Thoracic aorta (tissue), 2 donors: ENCODE data around the gene GLP2R. TPM values are rescaled to one million over a fixed set of nuclear protein-coding genes. Genes with fewer than 3 reads are reported as not detected.

Experiments used
- ATAC-seq: fragments of 150-250 bp; one replicate; pipeline ENCODE4 v1.8.0; 2017; ENCODE audit warnings: low read depth; ENCODE audit not compliant: insufficient number of reproducible peaks, low FRiP score
- DNase-seq: peaks from one replicate; pipeline ENCODE4 v3.0.0-alpha.2; 2020; ENCODE audit warnings: low spot score
- H3K27ac ChIP-seq, 2 donors: fragments of 200-600 bp; sonication (generic); 1 replicate in 1 of 2; 2 replicates in 1 of 2; pipeline ENCODE4 v1.5.1; 2016; ENCODE audit warnings: mild to moderate bottlenecking in 2 of 2, moderate library complexity in 2 of 2
- H3K27me3 ChIP-seq: fragments of 200-600 bp; sonication (generic); replicated peaks from 2 replicates; pipeline ENCODE4 v1.6.0; 2016; ENCODE audit warnings: mild to moderate bottlenecking; ENCODE audit not compliant: insufficient read depth
- H3K36me3 ChIP-seq: fragments of 200-600 bp; sonication (generic); one replicate; pipeline ENCODE4 v1.5.1; 2016
- H3K4me1 ChIP-seq, 2 donors: fragments of 200-600 bp; sonication (generic); 1 replicate in 1 of 2; 2 replicates in 1 of 2; pipeline versions ENCODE4 v1.5.1 to v1.6.0; 2016; ENCODE audit warnings: low read depth in 2 of 2, mild to moderate bottlenecking in 1 of 2; ENCODE audit not compliant: control insufficient read depth in 1 of 2
- H3K4me3 ChIP-seq: fragments of 200-600 bp; sonication (generic); 2 replicates; pipeline ENCODE4 v1.5.1; 2016; ENCODE audit warnings: mild to moderate bottlenecking
- H3K9me3 ChIP-seq: fragments of 200-600 bp; sonication (generic); 2 replicates; pipeline ENCODE4 v1.5.1; 2016
- CTCF ChIP-seq: fragments of 200-600 bp; sonication (generic); IDR thresholded peaks from one replicate; pipeline ENCODE4 v1.5.1; 2019; ENCODE audit warnings: antibody characterized with exemption
- total RNA-seq, 2 donors: library from RNA; depleted of rRNA; stranded (reverse); fragments of >200 nt; gene quantifications; one replicate each; pipeline versions ENCODE4 v1.1.0 to v1.2.3, GENCODE V29; 2016

Gene GLP2R
- total RNA-seq, 2 donors from 2014 or later = 2.3 TPM; not detected in 1

DNA sequence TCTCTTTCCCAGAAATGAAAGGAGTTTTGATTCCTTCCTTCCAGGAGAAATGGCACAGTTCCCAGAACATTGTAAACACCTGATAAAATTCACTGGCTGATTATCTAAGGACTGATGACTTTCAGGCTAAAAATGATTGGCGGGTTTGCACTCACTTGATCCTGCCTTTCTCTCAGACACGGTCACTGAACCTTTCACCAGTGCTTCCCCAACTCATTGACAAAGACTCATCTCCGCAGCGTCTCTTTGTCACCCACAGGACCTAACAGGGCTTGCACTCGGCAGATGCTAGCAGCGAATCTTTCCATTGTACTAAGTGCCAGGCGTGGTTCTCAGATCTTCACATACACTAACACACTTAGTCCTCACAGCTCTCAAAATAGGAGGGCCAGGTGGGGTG is 27.0 kb upstream of the GLP2R start:
- Histone ChIP-seq H3K27ac (no peak overlapping the region), H3K4me1 (no peaks in the 10 kb centered on the region), H3K4me3 (no peak overlapping the region), H3K36me3 (no peaks in the 10 kb centered on the region), H3K9me3 (no peaks in the 10 kb centered on the region), H3K27me3 (no peaks in the 10 kb centered on the region)
- no peak for ATAC-seq
- TF ChIP-seq CTCF = no peak
- no peak for DNase-seq

DNA sequence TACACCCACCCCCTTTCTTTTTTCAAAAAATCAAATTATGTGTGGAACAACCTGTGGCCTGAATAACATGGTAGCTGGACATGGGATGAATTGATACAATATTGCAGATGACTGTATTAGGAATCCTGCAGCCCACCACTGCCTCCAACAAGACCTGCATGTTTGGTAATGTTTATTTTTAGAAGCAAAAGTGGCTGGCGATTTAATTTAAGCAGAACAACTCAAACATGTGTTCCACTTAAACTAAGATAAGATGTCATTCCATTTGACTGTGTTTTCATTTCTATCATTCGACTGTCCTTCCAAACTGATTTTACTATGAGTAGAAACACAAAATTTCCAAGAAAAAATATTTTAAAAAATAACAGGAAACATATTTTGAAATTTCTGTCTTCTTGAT is 24.2 kb upstream of the GLP2R start:
- Histone ChIP-seq H3K27me3 (no peaks in the 10 kb centered on the region), H3K27ac (no peak overlapping the region), H3K9me3 (no peaks in the 10 kb centered on the region), H3K36me3 (no peaks in the 10 kb centered on the region), H3K4me1 (no peaks in the 10 kb centered on the region), H3K4me3 (no peak overlapping the region)
- TF ChIP-seq CTCF = no peak
- ATAC-seq (no peak), DNase-seq (no peak)

DNA sequence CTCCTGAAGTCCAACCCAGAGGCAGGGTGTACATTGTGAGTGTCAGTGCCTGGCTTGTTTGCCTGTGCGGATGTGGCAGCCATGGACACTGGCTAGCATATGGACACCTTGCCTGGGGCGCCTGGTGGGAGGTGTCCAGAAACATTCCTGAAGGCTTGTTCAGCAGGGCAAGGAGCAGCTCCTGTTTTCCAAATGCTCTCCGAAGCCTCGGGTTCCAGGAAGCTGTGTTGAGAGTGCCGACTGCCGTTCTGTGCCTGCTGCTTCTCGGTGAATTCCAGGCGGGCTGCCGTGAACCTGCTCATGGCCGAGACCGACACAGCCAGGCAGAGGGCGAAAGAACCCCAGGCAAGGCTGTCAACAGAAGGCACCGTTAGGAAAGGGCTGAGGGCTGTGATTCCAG is 23.4 kb upstream of the GLP2R start:
- DNase-seq = no peak
- Histone ChIP-seq H3K27me3 (no peaks in the 10 kb centered on the region), H3K4me3 (no peak overlapping the region), H3K9me3 (no peaks in the 10 kb centered on the region), H3K27ac (no peak overlapping the region), H3K4me1 (no peaks in the 10 kb centered on the region), H3K36me3 (no peaks in the 10 kb centered on the region)
- no peak for ATAC-seq
- TF ChIP-seq CTCF = no peak

GRCh38 chr17:9802697-9803096 is 23.0 kb upstream of the GLP2R start:
- H3K27me3 ChIP-seq = no peaks in the 10 kb centered on the region
- H3K4me1 ChIP-seq = no peaks in the 10 kb centered on the region
- H3K4me3 ChIP-seq = no peak overlapping the region
- no peaks in the 10 kb centered on the region for H3K9me3 ChIP-seq
- no peaks in the 10 kb centered on the region for H3K36me3 ChIP-seq
- no peak for ATAC-seq
- TF ChIP-seq CTCF = no peak
- no peak for DNase-seq
- H3K27ac ChIP-seq = no peak overlapping the region

DNA sequence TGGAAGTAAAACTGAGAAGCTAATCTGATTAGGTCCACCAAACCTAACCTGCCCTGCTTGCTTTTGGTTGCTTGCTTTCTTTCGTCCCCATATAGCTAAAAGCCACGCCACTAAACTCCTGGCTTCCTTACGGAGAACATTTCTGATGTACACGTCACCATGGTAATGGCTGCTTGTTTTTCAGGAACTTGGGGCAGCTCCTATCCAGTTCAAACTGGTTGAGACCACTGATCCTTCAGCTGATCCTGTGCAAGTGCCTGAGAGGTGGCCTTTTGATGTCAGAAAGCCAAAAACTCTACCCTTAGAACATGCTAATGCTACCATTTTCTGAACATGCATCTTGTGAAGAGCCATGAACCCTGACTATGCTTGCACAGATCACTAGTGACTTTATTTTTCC is 20.0 kb upstream of the GLP2R start:
- DNase-seq = no peak
- no peaks in the 10 kb centered on the region for H3K4me1 ChIP-seq
- ATAC-seq = no peak
- H3K36me3 ChIP-seq = no peaks in the 10 kb centered on the region
- H3K27ac ChIP-seq = no peak overlapping the region
- no peaks in the 10 kb centered on the region for H3K27me3 ChIP-seq
- TF ChIP-seq CTCF = no peak
- H3K9me3 ChIP-seq = no peaks in the 10 kb centered on the region
- no peak overlapping the region for H3K4me3 ChIP-seq
